ENCODE data around the gene ELANE. TPM values are rescaled to one million over a fixed set of nuclear protein-coding genes. Genes with fewer than 3 reads are reported as not detected.

Gene ELANE
- total and polyA plus RNA-seq, 9 of the 15 experiments (the other 6 are each of a cell fraction or from before 2014, with no cell fraction given) = not detected

DNA sequence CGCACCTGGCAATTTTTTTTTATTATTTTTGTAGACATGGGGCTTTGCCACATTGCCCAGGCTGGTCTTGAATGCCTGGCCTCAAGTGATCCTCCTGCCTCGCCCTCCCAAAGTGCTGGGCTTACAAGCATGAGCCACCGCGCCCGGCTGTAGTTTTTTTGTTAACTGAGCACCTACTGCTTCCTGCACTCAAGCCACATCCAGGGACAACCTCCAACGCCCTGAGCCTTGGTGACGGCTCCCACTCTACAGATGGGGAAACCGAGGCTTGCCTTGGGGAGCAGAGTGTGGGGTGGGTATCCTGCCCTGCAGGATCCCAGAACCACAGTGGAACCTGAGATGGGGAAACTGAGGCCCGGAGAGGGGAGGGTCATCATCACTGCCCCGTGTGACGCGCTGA lies 3.0 kb downstream of the ELANE start:
- no peaks in the 10 kb centered on the region for H3K9me1 ChIP-seq (ENCODE audit: control insufficient read depth, insufficient read depth, low read length)
- H3K9ac ChIP-seq (ENCODE audit: insufficient read depth in 1 of 2, low read depth in 2 of 2, low read length in 2 of 2) = peak overlapping the region in 1 of 2 experiments; percentile 9; a peak in 1 of 4 replicates
- intact Hi-C loops (cut with micrococcal nuclease) (no loop called here), in situ Hi-C loops (cut with MboI) (loop anchor here (5.0 kb wide), 1 partner anchor 88 kb away; no protein-coding TSS in a partner anchor)
- H3K4me2 ChIP-seq (ENCODE audit: insufficient read depth, low read length) = no peak overlapping the region
- DNase-seq (ENCODE audit: extremely low read depth in 1 of 4, low spot score in 3 of 4) = no peak
- H3K36me3 ChIP-seq (ENCODE audit: control insufficient read depth, insufficient read depth, low read length) = no peaks in the 10 kb centered on the region
- no peaks in the 10 kb centered on the region; the same call in 1 of the 3 replicates for H3K79me2 ChIP-seq (ENCODE audit: control insufficient read depth, insufficient read depth, low read length)
- H2AFZ ChIP-seq (ENCODE audit: low read depth, low read length) = no peak overlapping the region
- no peak overlapping the region for H3K4me3 ChIP-seq
- BruUV-seq (replicated peaks) = no TSS peak
- no peaks in the 10 kb centered on the region for H3K9me3 ChIP-seq (replicated peaks; ENCODE audit: control insufficient read depth, insufficient read depth, low read depth, low read length)
- no peaks in the 10 kb centered on the region for H3K27me3 ChIP-seq (ENCODE audit: control insufficient read depth in 2 of 2, insufficient read depth in 2 of 2, low read length in 2 of 2)
- no peaks in the 10 kb centered on the region for H4K20me1 ChIP-seq (replicated peaks; ENCODE audit: control insufficient read depth, insufficient read depth, low read length)
- FAIRE-seq = no peak
- ATAC-seq = no peak
- WGBS (ENCODE audit: insufficient coverage, low coverage, missing lambda C conversion rate) = 70% methylated on average over 10 of the region's 12 CpGs
- H3K27ac ChIP-seq (ENCODE audit: extremely low read depth, low read depth, low read length) = no peak overlapping the region
- TF ChIP-seq BCOR (IDR thresholded peaks at IDR 0.05) = peak; percentile 55; the same call in 1 of the 2 replicates
- 0 out of 2 replicates have a peak, but pooled peaks have one; percentile 40 for TF ChIP-seq ZBTB33 (CRISPR knock-in tag; IDR thresholded peaks at IDR 0.05)
- no peak for TF ChIP-seq CHCHD3 (CRISPR knock-in tag; IDR thresholded peaks at IDR 0.05)
- TF ChIP-seq RFX7 (CRISPR knock-in tag; IDR thresholded peaks at IDR 0.05) = no peak
- no peak for TF ChIP-seq ZFP91 (CRISPR knock-in tag; IDR thresholded peaks at IDR 0.05)
- no peak for TF ChIP-seq MYBL2 (IDR thresholded peaks at IDR 0.05; ENCODE audit: low read depth)
- no peak for TF ChIP-seq MYBL2 (CRISPR knock-in tag; IDR thresholded peaks at IDR 0.05; ENCODE audit: borderline replicate concordance)
- TF ChIP-seq ADNP (tag; IDR thresholded peaks at IDR 0.05) = peak; percentile 36; the same call in 1 of the 2 replicates
- H3K4me1 ChIP-seq (replicated peaks in 1 of 2; ENCODE audit: control insufficient read depth in 2 of 2, insufficient read depth in 2 of 2, low read length in 2 of 2) = peaks cover 20 to 57% of the 10 kb centered on the region in 2 experiments; a peak in 4 of 5 replicates
- CTCF ChIA-PET (ENCODE audit: low intra/inter-chr PET ratio) = no interaction called here
- POLR2A ChIA-PET = no interaction called here
